ENCODE measurements around the gene VPS39.

VPS39 gene

GRCh38 chr15:42121021-42121420, 87.1 kb downstream of the VPS39 start:
- Histone ChIP-seq H3K36me3 (ENCODE audit: control insufficient read depth, insufficient read depth, low read length) (no peaks in the 10 kb centered on the region), H2AFZ (no peak overlapping the region), H3K4me2 (ENCODE audit: low read length) (no peak overlapping the region), H3K9ac (no peak overlapping the region), H3K4me3 (ENCODE audit: low read depth, low read length) (no peak overlapping the region), H3K4me1 (no peaks in the 10 kb centered on the region), H3K27me3 (ENCODE audit: control insufficient read depth, insufficient read depth, low read length) (no peaks in the 10 kb centered on the region), H3K27ac (no peak overlapping the region), H3K79me2 (no peaks in the 10 kb centered on the region), H3K9me3 (ENCODE audit: control insufficient read depth, low read length) (no peaks in the 10 kb centered on the region)
- no peak for TF ChIP-seq CTCF (IDR thresholded peaks at IDR 0.05)

GRCh38 chr15:42120285-42120684, 87.8 kb downstream of the VPS39 start:
- Histone ChIP-seq H3K4me3 (ENCODE audit: low read depth, low read length) (no peak overlapping the region), H3K27me3 (ENCODE audit: control insufficient read depth, insufficient read depth, low read length) (no peaks in the 10 kb centered on the region), H3K27ac (no peak overlapping the region), H3K79me2 (no peaks in the 10 kb centered on the region), H3K9ac (no peak overlapping the region), H3K9me3 (ENCODE audit: control insufficient read depth, low read length) (no peaks in the 10 kb centered on the region), H3K4me2 (ENCODE audit: low read length) (no peak overlapping the region), H2AFZ (no peak overlapping the region), H3K36me3 (ENCODE audit: control insufficient read depth, insufficient read depth, low read length) (no peaks in the 10 kb centered on the region), H3K4me1 (no peaks in the 10 kb centered on the region)
- TF ChIP-seq CTCF (IDR thresholded peaks at IDR 0.05), result no peak

- no peak overlapping the region for H3K4me3 ChIP-seq (ENCODE audit: low read depth, low read length)
- H3K27ac ChIP-seq, result no peak overlapping the region
- H3K27me3 ChIP-seq (ENCODE audit: control insufficient read depth, insufficient read depth, low read length), result no peaks in the 10 kb centered on the region
- no peaks in the 10 kb centered on the region for H3K36me3 ChIP-seq (ENCODE audit: control insufficient read depth, insufficient read depth, low read length)
- no peak for TF ChIP-seq CTCF (IDR thresholded peaks at IDR 0.05)
- no peak overlapping the region for H3K4me2 ChIP-seq (ENCODE audit: low read length)
- no peaks in the 10 kb centered on the region for H3K9me3 ChIP-seq (ENCODE audit: control insufficient read depth, low read length)
- H3K79me2 ChIP-seq, result no peaks in the 10 kb centered on the region
- H2AFZ ChIP-seq, result no peak overlapping the region
- H3K9ac ChIP-seq, result no peak overlapping the region
- H3K4me1 ChIP-seq, result no peaks in the 10 kb centered on the region
Observed at GRCh38 chr15:42119446-42119760, 88.7 kb downstream of the VPS39 start.

GRCh38 chr15:42118650-42119445, 89.3 kb downstream of the VPS39 start:
- TF ChIP-seq CTCF (IDR thresholded peaks at IDR 0.05), result no peak
- no peak overlapping the region for H3K27ac ChIP-seq
- no peaks in the 10 kb centered on the region for H3K79me2 ChIP-seq
- no peak overlapping the region for H3K4me2 ChIP-seq (ENCODE audit: low read length)
- H3K36me3 ChIP-seq (ENCODE audit: control insufficient read depth, insufficient read depth, low read length), result no peaks in the 10 kb centered on the region
- no peaks in the 10 kb centered on the region for H3K9me3 ChIP-seq (ENCODE audit: control insufficient read depth, low read length)
- no peak overlapping the region for H3K4me3 ChIP-seq (ENCODE audit: low read depth, low read length)
- H2AFZ ChIP-seq, result no peak overlapping the region
- H3K27me3 ChIP-seq (ENCODE audit: control insufficient read depth, insufficient read depth, low read length), result no peaks in the 10 kb centered on the region
- no peaks in the 10 kb centered on the region for H3K4me1 ChIP-seq
- H3K9ac ChIP-seq, result no peak overlapping the region

GRCh38 chr15:42111924-42112323, 96.2 kb downstream of the VPS39 start:
- no peaks in the 10 kb centered on the region for H3K4me1 ChIP-seq
- H3K9me3 ChIP-seq (ENCODE audit: control insufficient read depth, low read length), result no peaks in the 10 kb centered on the region
- H3K79me2 ChIP-seq, result no peaks in the 10 kb centered on the region
- TF ChIP-seq CTCF (IDR thresholded peaks at IDR 0.05), result no peak
- H3K4me3 ChIP-seq (ENCODE audit: low read depth, low read length), result no peak overlapping the region
- H3K4me2 ChIP-seq (ENCODE audit: low read length), result no peak overlapping the region
- no peaks in the 10 kb centered on the region for H3K27me3 ChIP-seq (ENCODE audit: control insufficient read depth, insufficient read depth, low read length)
- no peak overlapping the region for H2AFZ ChIP-seq
- no peak overlapping the region for H3K27ac ChIP-seq
- no peaks in the 10 kb centered on the region for H3K36me3 ChIP-seq (ENCODE audit: control insufficient read depth, insufficient read depth, low read length)
- H3K9ac ChIP-seq, result no peak overlapping the region

Data from parathyroid adenoma (tissue), 2 donors.